ENCODE data around the gene TAS2R19.

DNA sequence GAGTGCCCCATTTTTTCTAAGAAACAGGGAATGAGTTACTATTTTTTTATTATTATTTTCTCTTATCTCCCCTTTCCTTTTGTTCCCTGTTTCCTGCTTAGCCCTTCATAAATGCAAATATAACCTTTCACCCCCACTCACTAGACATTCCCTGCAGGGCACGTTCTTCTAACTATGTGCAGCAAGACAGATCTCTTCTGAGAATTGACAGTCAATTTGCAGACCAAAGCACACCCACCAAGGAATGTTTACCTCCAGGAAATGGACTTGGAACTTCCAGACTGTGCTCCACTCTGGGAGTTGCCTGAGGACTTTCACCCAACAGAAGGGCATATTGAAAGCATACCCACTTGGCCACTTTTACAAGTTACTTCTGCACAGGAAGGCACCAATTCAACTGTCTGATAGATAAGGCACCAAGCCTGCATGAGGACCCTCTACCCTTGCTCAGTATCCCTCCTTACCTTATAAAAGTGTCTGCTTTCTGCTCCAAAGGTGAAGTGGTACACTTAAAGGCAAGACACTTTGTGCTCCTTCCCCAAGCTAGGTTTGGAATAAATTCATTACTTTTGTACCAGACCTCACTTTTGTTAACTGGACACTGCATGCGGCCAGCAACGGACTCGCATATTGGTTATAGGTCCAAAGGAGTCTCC lies 6.5 kb downstream of the TAS2R19 start:
- TF ChIP-seq, protein P1, sequence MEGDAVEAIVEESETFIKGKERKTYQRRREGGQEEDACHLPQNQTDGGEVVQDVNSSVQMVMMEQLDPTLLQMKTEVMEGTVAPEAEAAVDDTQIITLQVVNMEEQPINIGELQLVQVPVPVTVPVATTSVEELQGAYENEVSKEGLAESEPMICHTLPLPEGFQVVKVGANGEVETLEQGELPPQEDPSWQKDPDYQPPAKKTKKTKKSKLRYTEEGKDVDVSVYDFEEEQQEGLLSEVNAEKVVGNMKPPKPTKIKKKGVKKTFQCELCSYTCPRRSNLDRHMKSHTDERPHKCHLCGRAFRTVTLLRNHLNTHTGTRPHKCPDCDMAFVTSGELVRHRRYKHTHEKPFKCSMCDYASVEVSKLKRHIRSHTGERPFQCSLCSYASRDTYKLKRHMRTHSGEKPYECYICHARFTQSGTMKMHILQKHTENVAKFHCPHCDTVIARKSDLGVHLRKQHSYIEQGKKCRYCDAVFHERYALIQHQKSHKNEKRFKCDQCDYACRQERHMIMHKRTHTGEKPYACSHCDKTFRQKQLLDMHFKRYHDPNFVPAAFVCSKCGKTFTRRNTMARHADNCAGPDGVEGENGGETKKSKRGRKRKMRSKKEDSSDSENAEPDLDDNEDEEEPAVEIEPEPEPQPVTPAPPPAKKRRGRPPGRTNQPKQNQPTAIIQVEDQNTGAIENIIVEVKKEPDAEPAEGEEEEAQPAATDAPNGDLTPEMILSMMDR (IDR thresholded peaks at IDR 0.05): no peak
- TF ChIP-seq POLR2A (IDR thresholded peaks at IDR 0.05): no peak
